ES-I3 (cell line): ENCODE results near the gene PAX5.

ENCODE experiments used
- H3K36me3 ChIP-seq: 2 replicates; pipeline ENCODE4 v1.6.1; 2013; ENCODE audit warnings: mild to moderate bottlenecking, low read length, control low read depth, moderate library complexity; ENCODE audit not compliant: insufficient read depth
- H3K4me1 ChIP-seq: 2 replicates; pipeline ENCODE4 v1.6.1; 2013; ENCODE audit warnings: mild to moderate bottlenecking, control low read depth, low read length; ENCODE audit not compliant: insufficient read depth
- H3K9ac ChIP-seq: 2 replicates; pipeline ENCODE4 v1.6.1; 2013; ENCODE audit warnings: low read depth, mild to moderate bottlenecking, low read length, moderate library complexity
- H3K9me3 ChIP-seq: 2 replicates; pipeline ENCODE4 v1.6.1; 2013; ENCODE audit warnings: mild to moderate bottlenecking, low read length, moderate library complexity; ENCODE audit not compliant: control insufficient read depth, insufficient read depth

The PAX5 gene

DNA sequence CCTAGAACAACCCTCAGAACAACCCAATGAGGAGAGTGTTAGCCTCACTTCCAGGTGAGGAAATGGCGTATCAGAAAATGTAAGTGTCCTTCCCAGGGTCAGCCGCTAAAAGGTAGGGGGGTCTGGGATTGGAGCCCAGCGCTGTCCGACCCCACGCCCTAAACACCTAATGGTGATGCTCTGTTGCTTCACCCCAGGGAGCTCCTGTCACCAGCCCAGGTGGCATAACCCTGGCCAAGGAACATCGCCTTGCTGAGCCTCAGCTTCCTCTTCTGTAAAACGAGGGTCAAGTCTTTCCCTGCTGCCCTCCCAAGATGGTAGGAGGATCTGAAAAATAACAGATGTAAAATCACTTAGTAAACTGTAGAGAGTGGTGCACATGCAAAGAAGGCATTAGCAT lies 132.5 kb downstream of the PAX5 start:
- Histone ChIP-seq H3K9ac (no peak overlapping the region), H3K9me3 (no peaks in the 10 kb centered on the region), H3K4me1 (0 out of 2 replicates have a peak, but pooled peaks cover 4% of the 10 kb centered on the region), H3K36me3 (no peaks in the 10 kb centered on the region)

DNA sequence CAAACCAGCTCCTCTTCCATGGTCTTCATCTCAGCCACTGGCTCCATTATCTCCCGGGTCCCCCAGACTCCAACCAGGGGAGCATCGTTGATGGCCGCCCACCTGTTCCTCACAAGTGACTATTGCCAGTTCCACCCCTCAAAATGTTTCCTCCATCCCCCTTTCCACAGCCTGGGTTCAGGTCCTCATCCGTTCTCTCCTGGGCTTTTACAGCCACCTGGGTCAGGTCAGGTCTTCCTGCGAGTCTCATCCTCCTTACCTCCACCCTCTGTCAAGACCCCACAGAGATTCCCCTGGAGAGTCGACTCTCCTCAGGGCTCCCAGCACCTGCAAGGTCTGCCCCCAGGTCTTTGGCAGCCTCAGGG lies 133.2 kb downstream of the PAX5 start:
- Histone ChIP-seq H3K9ac (no peak overlapping the region), H3K4me1 (0 out of 2 replicates have a peak, but pooled peaks cover 4% of the 10 kb centered on the region), H3K36me3 (no peaks in the 10 kb centered on the region), H3K9me3 (no peaks in the 10 kb centered on the region)

DNA sequence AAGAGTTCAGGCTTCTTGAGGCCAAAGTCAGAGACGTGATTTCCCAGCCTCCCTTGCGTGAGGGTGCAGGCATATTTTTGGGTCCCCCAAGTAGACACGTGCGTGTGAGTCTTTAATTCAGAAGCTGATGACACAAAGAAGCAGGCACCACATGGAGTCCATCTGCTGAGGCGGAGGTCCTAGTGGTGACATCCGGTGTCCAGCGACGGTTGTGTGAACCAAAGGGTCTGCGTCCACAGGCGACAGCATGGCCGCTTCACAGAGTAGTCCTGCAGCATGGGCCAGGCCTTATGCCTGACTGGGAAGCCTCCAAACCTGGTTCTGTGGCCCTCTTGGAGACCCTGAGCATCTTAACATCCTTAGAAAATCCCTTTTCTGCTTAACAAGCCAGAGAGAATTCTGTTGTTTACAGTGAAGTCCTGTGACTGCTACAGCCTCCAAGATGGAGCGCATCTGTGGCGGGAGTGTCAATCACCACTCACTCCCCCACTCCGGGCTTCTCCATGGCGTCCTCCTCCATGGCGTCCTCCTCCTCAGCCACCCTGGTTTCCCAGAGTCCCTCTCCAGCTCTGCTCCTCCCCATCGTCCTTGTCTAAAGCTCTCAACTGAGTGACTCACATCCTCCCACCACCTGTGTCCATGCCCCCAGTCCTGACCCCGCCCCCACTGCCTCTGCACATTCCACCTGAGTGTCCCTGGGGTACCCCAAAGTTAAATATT lies 133.8 kb downstream of the PAX5 start:
- no peak overlapping the region for H3K9ac ChIP-seq
- no peaks in the 10 kb centered on the region for H3K36me3 ChIP-seq

DNA sequence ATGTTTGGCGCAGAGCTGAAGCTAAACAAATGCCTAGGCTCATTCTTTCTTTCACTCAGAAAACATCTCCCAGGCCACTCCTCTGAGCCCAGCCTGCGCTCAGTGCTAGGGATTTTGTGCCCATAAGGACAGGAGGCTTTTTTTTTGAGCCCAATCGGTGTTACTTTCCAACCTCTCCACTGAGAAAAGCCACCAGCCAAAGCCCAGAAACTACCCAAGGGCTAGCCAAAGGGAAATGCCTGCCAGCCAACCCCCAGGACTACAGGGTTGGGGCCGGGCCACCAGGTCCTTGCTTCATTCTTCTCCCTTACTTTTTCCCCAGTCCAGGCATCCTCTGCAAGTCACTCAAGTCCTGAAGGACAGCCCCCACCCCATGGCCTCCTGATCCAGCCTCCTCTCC lies 134.7 kb downstream of the PAX5 start:
- Histone ChIP-seq H3K9ac (no peak overlapping the region), H3K36me3 (no peaks in the 10 kb centered on the region), H3K4me1 (0 out of 2 replicates have a peak, but pooled peaks cover 4% of the 10 kb centered on the region), H3K9me3 (no peaks in the 10 kb centered on the region)

More for the DNA sequence above, 133.8 kb downstream of the PAX5 start:
- Histone ChIP-seq H3K9me3 (no peaks in the 10 kb centered on the region), H3K4me1 (0 out of 2 replicates have a peak, but pooled peaks cover 4% of the 10 kb centered on the region)

DNA sequence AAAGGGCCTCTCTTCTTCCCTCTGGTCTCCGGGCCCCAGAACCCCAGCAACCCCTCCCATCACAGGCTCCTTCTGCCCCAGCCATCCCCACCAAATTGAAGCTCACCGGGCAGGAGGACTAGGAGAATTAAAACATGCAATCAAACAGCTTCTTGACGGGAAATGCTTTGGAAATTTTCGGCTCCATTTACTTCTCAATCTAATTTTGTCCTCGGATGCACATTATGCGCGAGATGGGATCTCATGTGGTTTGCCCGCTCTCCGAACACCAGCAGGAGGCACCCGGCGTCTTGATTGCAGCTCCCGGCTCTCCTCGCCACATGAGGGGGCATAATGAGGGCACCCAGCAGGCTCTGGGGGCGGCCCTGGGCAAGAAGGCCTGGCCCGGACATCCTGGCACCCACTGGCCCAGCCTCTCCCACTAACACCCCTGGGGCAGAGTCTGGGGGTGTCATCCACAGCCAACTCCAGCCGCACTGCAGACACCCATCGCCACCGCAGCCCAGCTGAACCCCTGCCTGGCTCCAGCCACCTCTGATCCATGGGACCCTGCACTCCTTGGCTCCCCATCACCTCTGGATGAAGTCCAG lies 135.5 kb downstream of the PAX5 start:
- H3K9ac ChIP-seq: no peak overlapping the region
- 0 out of 2 replicates have a peak, but pooled peaks cover 4% of the 10 kb centered on the region for H3K4me1 ChIP-seq
- H3K9me3 ChIP-seq: no peaks in the 10 kb centered on the region
- no peaks in the 10 kb centered on the region for H3K36me3 ChIP-seq

DNA sequence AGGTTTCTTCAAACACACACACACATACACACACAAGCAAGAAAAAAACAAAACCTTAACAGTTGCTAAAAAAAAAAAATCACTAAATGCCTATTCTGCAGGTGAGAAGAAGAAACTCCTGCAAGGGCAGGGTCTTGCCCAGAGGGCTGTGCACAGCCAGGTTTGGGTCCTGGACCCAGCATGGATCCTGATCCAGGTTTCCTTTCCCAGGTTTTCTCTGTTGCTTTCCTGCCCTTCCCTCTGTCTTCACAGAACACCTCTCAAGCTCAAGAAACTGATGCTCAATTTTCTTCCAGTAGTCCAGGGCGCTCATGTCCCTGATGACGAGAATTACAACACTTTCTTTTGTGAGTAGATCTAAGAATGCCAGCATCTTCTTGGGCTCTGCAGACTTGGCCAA lies 136.6 kb downstream of the PAX5 start:
- Histone ChIP-seq H3K36me3 (no peaks in the 10 kb centered on the region), H3K9me3 (no peaks in the 10 kb centered on the region), H3K9ac (no peak overlapping the region), H3K4me1 (0 out of 2 replicates have a peak, but pooled peaks cover 4% of the 10 kb centered on the region)

DNA sequence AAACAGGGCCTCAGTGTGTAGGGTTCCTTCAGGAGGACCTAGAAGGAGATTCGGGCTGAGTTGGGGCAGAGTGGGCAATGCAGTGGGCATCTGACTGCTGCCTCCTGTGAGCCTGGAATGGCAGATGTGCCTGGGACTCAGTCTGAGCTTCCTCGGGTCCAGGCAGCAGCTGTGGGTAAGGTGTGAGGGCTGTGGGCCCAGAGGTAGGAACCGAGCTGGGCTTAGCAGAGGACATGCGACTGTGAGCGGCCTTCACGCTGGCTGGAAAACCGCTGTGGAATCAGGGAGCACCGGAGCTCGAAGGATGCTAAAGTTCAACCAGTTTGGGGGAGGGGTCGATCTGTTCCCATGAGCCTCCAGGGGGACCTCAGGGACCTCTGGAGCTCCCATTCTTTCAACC lies 137.0 kb downstream of the PAX5 start:
- Histone ChIP-seq H3K36me3 (no peaks in the 10 kb centered on the region), H3K9ac (no peak overlapping the region), H3K9me3 (no peaks in the 10 kb centered on the region), H3K4me1 (peaks cover 4% of the 10 kb centered on the region; the same call in 1 of the 2 replicates)

DNA sequence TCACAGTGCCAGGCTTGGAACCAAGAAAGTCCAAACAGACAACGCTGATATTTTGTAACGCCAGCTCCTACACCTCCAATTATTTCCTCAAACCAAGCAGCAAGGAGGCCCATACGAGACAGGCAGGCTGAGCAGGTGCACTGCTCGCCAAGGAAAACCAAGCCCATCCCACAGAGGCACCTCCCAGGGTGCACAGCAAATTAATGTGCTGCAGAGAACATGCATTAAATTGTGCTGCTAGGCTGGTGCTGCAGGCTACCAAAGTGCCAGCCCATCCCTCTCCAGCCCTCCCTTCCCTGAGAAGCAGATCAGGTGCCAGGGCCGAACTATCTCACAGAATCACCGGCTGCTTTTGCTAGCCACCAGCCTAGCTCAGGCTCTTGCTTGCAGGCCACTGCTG lies 137.8 kb downstream of the PAX5 start:
- Histone ChIP-seq H3K36me3 (no peaks in the 10 kb centered on the region), H3K4me1 (peaks cover 11% of the 10 kb centered on the region; the same call in 1 of the 2 replicates), H3K9me3 (no peaks in the 10 kb centered on the region), H3K9ac (no peak overlapping the region)

DNA sequence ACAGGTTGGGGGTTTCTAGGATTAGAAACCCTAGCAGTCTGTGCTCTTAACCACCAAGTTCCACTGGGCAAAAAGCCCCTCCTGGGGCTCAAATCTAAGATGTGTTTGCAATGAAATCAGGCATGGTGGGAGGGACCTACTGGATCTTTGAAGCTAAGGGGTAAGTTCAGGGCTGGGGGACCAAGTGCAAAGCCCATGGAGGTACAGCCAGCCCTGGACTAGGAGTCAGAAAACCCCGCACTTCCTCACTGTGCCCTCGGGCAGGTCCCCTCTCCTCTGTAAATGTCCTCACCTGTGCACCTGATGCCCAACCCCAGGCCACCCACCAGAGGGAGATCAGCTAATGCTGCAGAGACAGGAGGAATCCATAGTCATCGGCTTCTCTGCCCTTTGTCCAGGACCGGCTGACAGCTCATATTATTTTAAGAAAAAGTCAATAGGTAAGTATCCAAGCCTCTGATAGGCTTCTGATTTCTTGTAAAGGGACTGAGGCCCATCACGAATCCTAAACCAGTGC lies 138.3 kb downstream of the PAX5 start:
- H3K36me3 ChIP-seq: no peaks in the 10 kb centered on the region
- peaks cover 14% of the 10 kb centered on the region; the same call in 1 of the 2 replicates for H3K4me1 ChIP-seq
- no peaks in the 10 kb centered on the region for H3K9me3 ChIP-seq
- no peak overlapping the region for H3K9ac ChIP-seq

DNA sequence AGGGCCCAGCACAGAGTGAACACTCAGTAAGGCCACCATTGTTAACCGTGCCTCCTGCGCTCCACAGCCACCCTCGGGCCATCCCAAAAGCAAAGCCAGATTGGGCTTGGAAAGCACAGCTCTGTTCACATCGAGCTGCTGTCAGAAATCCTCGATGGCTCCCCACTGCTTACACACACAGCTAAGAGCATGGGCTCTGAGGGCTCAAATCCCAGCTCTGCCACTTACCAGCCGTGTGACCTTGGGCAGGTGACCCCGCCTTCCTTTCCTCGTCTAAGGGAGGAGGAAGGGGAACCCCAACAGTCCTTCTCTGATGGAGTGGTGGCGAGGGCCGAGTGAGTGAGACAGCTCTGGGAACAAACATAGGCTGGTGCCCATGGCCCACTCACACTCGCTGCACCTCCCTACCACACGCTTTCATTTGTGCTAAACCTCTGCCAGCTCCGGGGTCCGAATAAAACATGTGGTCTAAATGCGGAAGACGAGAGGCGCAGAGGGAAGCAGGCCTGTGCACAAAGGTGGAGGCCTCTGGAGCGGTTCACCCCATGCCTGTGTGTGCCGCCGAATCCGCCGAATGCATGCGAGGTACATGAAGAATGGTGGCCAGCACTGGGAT lies 139.3 kb downstream of the PAX5 start:
- no peak overlapping the region for H3K9ac ChIP-seq
- no peaks in the 10 kb centered on the region for H3K9me3 ChIP-seq
- H3K4me1 ChIP-seq: peaks cover 14% of the 10 kb centered on the region; the same call in 1 of the 2 replicates
- no peaks in the 10 kb centered on the region for H3K36me3 ChIP-seq

DNA sequence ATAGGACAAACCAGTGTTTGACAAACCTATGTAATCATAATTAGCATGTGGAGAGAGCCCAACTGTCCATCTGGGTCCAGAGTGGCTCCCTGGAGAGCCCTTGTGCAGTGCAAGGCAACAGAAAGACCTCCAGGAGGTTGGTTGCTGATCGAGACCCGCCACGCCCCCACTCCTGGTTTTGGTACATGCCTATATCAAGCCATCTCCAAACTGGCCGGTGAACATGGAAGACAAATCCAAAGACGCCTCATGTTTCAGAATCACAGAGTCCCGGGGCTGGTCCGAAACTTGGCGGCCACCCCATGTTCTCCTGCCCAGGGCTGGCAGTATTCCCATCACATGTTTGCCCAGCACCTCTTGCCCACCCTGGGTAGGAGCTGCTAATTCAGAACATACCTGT lies 140.2 kb downstream of the PAX5 start:
- Histone ChIP-seq H3K9me3 (no peaks in the 10 kb centered on the region), H3K9ac (no peak overlapping the region), H3K36me3 (no peaks in the 10 kb centered on the region), H3K4me1 (peaks cover 14% of the 10 kb centered on the region; the same call in 1 of the 2 replicates)

DNA sequence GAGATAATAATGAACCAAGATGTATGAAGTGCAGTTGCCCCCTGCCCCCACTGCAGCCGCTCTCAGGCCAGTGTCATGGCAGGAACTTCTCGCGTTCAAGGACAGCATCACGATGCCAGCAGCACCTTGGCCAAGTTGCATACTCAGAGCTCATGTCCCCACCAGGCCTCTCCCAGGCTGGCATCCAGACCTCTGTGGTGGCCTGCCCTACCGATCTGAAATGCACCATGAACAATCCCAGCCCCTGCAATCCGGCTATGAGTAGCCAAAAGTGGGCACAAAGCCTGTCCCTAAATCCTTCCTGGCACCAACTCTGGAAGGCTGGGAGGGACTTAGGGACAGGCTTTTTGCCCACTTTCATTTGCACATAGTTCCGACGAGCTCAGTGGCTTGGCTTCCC lies 140.9 kb downstream of the PAX5 start:
- H3K9ac ChIP-seq: no peak overlapping the region
- H3K4me1 ChIP-seq: peaks cover 14% of the 10 kb centered on the region; the same call in 1 of the 2 replicates
- H3K9me3 ChIP-seq: no peaks in the 10 kb centered on the region
- H3K36me3 ChIP-seq: no peaks in the 10 kb centered on the region

DNA sequence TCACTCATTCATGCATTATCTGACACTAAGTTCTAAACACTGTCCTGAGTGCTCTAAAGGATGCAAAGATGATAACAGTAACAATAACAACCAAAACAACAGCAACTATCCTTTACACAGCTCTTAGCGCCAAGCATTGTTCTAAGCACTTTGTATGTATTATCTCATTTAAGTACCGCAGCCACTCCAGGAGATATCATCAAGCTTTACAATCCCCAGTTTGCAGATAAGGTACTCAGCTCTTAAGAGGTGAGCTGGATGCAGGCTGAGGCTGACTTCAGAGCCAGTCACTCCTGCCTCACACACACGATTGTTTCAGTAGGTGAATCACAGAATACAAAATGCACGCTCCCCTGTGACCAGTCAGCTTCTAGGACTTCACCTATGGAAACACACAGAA lies 141.8 kb downstream of the PAX5 start:
- no peak overlapping the region for H3K9ac ChIP-seq
- peaks cover 14% of the 10 kb centered on the region; the same call in 1 of the 2 replicates for H3K4me1 ChIP-seq
- no peaks in the 10 kb centered on the region for H3K36me3 ChIP-seq
- H3K9me3 ChIP-seq: no peaks in the 10 kb centered on the region

DNA sequence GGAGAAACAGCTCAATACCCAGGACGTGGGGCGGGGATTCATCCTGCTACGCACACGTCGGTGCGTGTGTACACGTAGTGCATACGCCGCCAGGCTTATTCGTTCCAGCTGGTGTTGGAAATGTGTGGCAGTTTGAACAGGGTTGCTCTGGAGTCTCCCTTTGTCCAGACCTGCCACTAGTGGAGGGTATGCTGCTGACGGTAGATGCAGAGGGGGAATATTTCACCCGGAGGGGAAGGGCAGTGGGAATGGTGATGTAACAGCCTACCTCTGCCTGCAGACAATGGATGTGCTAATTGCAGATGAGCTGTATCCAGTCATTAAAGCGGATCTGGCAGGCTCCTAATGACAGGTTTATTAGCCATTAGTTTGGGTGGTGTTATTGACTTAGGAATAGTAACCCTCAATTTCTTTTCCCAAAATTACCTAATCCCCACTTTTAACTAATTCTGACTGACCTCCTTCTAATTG lies 142.7 kb downstream of the PAX5 start:
- no peaks in the 10 kb centered on the region for H3K9me3 ChIP-seq
- peaks cover 14% of the 10 kb centered on the region; the same call in 1 of the 2 replicates for H3K4me1 ChIP-seq
- H3K9ac ChIP-seq: no peak overlapping the region
- no peaks in the 10 kb centered on the region for H3K36me3 ChIP-seq
